C4-2B (cell line): Measurements from ENCODE around the gene RNF13.

Experiments
- ZFX ChIP-seq: fragments of 450-650 bp; IDR thresholded peaks from 2 replicates; pipeline ENCODE4 v1.6.1; 2017
- TF ChIP-seq, protein P1 (sequence below): fragments of 450-650 bp; conservative IDR thresholded peaks from 2 replicates; pipeline ENCODE4 v1.5.1; 2017; ENCODE audit warnings: mild to moderate bottlenecking

DNA sequence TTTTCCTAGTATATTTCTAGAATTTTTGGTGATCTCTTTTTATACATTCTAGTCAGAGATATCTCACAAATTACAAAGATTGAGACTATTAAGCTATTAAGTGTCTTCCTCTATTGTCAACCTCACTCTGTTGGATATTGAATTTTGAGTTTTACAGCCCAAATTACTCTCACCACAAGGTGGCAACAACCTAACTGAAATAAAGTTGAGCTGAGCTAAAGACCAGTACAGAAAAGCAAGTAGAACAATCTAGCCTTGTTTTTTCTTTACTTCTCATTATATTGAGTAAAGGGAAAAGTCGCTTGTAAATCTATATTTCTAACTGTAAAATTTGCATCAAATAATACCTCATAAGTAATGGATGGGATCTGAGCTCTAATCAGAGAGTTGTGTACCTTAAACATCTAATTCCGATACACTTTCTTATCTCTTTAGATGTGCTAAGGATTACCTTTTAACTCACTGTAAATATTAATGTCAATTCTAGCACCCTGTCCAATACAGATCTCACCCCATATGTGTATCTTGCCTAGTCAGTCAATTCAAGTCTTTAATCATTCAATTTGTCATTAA is 47.2 kb upstream of the RNF13 start:
- TF ChIP-seq, protein P1, sequence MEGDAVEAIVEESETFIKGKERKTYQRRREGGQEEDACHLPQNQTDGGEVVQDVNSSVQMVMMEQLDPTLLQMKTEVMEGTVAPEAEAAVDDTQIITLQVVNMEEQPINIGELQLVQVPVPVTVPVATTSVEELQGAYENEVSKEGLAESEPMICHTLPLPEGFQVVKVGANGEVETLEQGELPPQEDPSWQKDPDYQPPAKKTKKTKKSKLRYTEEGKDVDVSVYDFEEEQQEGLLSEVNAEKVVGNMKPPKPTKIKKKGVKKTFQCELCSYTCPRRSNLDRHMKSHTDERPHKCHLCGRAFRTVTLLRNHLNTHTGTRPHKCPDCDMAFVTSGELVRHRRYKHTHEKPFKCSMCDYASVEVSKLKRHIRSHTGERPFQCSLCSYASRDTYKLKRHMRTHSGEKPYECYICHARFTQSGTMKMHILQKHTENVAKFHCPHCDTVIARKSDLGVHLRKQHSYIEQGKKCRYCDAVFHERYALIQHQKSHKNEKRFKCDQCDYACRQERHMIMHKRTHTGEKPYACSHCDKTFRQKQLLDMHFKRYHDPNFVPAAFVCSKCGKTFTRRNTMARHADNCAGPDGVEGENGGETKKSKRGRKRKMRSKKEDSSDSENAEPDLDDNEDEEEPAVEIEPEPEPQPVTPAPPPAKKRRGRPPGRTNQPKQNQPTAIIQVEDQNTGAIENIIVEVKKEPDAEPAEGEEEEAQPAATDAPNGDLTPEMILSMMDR, result peak; percentile 72
- no peak for TF ChIP-seq ZFX
